NCI-H1930 (cell line): ENCODE data around the gene ITIH5.
"Not testable (repeated sequence)": the region's sequence is repeated elsewhere in the genome, so short reads cannot be mapped to it uniquely, and the experiment has no call there.

Source experiments
- DNase-seq, 2 experiments: peaks; one replicate each; lab custom pipeline; 2025; lab: John Stamatoyannopoulos, UW

Gene ITIH5

DNA sequence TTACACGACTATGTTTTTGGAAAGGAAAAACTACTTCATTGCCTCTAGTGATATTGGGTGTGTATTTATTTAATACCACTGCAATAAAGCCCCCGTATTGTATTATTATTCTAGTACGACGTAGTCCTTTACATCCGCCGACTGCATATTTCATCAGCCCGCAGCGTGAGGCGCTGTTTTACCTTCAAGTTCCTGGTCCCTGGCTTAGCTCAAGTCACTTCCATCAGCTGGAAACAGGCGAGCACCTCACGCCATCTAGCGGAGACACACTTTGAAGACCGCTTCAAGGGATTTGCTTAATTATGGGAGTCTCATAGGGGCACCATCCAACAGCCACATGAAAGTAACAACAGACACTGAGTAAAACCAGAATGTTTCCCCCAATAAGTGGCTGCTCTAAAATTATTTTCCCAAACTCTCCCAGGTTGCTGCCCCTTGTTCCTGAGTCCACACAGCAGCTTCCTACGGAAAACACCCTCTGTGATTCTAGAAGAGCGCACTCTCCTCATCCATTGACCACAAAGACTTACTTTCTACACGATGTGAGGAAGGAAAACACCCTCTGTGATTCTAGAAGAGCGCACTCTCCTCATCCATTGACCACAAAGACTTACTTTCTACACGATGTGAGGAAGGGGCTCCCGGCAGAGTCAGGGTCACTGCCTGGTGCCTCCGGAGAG, 20.6 kb upstream of the ITIH5 start:
- DNase-seq, result peak; percentile 45 to 51

DNA sequence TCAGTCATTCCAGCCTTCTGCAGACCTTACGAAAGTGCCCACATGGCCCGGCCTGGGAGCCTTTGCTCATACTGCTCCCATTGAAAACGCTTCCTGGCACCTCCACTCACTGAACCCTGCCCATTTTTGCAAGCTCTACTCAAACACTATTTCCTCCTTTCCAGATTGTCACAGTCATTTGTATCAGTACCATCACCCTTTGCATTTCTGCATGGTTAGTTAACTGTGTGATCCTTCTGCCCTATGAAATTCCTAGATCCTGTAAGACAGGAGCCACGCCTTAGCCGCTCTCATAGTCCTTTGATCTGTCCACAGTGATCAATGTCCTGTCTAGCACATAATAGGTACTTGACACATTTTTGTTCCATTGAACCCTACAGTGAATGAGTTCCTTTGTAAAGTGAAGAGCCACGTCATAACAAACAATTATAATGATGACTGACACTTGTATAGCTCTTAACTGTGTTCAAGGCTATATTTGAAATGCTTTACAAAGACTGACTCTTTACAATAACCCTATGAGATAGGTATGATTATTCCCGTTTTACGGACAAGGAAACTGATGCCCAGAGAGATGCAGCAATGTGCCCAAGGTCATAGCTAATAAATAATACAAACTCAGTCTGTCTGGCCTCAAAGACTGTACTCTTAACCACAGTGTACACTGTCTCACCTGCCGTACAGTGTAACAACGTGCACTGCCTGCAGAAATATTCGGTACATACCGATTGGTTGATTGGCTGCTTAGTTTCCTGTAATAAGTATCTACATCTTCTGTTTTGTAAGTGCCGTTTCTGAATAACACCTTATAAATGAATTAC, 19.8 kb upstream of the ITIH5 start:
- DNase-seq, result no peak

DNA sequence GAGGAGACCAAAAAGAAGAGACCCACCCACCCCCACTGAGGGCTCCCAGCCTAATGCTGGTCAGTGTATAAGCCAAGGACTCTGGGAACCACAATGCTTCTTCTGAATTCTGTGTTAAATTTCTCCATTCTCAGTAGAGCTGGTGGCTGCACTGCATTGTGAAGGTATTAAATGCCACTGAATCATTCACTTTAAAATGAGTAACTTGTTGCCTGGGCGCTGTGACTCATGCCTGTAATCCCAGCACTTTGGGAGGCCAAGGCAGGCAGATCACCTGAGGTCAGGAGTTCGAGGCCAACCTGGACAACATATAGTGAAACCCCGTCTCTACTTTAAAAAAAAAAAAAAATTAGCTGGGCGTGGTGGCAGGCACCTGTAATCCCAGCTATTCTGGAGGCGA, 13.3 kb upstream of the ITIH5 start:
- not testable (repeated sequence) for DNase-seq

DNA sequence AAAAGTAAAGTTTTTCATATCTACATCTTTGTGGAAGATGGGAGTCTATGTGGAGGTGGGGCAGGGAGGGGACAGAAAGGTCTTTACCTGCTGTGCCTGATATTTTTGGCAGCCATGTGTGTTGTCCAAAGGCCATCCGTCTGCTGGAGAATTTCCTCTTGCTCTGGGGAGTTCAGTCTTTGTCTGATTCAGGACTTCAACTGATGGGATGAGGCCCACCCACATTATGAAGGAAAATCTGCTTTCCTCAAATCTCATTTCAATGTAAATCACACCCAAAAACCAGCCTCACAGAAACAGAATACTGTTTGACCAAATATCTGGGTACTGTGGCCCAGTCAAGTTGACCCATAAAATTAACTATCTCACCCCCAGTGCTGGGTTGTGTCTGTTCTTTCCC, 12.5 kb upstream of the ITIH5 start:
- no peak for DNase-seq

DNA sequence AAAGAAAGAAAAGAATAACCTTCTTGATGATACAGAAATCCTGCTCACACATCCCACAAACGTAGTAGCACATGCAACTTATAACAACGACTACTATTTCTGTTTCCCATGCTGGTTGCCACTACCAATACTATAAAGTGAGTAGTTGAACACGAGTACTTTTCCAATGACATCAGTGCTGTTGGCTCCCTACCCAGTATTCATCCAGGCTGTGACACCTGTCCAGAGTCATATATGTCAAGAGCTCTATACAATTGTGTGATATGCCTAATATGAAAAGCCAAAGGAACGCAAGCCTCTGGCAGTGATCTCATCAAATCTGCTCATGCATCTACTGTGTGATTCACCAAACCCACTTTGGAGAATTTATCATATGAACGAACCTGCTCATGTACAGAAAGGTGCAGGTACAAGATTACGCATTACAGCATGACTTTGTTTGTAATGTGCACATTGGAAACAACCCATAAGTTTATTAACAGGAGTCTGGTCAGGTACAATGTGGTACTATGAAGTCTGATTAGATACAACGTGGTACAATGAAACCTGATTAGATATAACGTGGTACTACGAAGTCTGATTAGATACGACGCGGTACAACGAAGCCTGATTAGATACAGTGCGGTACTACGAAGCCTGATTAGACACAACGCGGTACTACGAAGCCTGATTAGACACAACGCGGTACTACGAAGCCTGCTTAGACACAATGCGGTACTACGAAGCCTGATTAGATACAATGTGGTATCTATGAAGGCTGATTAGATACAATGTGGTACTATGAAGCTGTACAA, 5.8 kb upstream of the ITIH5 start:
- no peak for DNase-seq

DNA sequence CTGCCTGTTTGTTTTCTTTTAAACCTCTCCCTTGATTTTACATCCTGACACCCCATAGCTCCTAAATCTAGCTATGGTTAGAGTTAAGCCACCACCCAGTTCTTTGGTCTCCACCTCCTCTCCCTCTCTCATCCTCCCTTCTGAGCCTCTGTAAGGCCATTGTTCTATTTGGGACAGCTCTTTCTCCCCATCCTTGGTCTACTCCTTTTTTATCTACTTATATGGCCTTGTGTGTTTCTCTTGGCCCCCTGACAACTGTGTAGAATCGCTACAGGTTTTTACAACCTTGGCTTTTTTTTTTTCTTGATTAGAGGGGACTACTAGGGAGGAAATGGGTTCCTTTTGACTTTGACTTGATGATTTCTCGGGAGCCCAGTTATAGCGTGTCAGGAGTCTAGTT, 3.4 kb upstream of the ITIH5 start:
- DNase-seq, result no peak

DNA sequence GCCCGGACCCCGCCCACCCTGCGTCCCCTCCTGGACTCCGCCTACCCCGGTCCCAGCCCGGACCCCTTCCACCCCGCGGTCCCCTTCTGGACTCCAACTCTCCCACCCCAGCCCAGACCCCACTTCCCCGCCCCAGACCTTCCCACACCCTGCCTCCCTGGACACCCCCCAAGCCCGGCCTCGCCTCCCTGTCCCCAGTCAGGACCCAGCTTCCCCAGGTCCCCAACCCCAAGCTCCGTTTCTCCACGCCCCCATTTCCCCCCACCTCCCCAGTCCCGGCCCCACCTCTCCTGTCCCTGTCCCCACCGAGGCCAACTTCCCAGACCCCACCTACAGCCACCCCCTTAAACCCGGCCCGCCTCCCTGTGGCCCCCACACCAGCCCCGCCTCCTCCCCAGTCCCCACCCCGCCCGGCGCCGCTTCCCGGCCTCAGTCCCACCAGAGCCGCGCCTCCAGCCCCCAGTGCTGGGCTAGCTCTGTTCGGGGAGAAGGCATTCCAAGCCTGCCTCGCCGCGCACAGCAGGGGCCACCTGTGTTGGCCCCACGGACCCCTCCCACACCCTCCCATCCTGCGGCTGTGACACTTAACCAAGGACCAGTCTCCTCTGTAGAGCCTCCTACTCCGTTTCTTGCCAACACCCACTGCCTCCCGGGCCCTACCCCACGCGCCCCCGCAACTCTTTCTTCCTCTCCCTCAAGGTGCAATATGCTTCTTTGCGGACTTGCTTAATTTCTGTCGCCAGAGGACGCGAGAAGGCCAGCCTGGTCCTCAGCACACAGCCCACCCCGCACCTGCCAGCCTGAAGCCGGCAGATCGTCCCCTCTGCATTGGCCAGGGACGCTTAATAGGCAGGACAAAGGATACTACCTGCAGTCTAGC, 736 bp upstream of the ITIH5 start:
- no peak for DNase-seq

DNA sequence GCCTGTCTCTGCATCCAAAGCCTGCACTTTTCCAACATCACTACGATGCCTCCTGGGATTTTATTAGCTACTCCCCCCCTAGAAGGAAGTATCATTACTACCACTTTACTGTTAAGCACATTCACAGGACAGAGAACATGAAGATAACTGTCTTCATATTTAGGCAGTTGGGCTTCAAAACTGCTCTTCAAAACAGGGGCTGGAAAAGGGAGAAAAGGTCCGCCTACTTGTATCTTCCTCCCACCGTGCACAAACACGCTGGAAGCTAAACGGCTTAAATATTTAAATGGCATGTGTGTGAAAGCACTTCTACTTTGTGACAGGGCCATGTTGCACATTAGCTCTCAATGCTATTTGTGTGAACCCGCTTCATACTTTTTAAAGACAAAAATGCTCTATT, 999 bp downstream of the ITIH5 start:
- no peak for DNase-seq

DNA sequence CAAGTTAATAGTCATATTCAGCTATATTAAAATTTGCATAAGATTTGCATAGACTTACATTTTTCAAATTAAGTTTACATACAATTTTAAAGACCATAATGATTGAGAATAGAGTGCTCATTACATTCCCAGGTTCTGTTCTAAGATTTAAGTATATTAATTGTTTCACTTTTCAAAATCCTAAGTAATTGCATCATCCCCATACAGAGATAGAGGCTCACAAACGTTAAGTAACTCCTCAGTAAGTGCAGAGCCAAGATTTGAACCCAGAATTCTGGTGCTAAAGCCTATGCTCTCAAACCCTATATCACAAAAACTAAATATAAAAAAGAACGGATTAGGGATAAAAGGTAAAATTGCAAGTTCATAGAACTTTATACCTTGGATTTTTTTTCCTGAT, 2.1 kb downstream of the ITIH5 start:
- no peak for DNase-seq

DNA sequence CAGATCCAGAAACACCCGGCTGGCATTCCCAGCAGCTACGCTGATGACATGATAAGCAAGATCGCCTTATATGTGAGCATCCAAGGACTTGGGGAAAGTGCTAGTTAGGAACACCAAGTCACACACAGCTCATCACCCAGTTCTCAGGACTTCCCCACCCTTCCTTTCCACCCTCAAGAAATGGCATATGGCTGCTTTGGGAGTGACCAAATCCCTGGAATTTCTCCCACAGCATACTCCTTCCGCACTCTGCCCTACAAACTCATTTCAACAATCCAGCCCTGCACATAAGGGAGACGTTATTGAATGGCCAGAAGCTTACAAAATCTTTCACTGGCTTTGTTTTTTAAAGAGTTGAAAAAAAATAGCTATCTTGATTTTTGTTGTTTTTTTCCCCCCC, 4.2 kb downstream of the ITIH5 start:
- no peak for DNase-seq

DNA sequence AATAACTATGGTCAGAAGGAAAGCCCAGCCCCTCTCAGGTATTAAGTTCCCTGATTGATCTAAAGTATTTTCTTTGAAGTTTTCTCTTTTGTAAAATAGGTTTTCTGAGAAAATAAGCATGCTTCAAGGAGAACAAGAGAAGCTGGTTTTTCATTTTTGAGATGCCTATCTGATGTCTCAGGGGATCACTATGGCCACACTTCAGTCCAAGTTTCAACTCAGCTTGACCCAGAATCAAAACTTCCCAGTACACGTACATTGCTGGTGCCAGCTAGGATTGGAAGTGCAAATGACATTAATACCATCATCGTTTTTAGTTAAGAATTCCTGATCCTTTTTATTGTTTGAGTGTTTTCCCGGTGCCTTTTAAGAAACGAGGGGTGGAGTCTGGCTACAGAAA, 7.2 kb downstream of the ITIH5 start:
- DNase-seq, result no peak

DNA sequence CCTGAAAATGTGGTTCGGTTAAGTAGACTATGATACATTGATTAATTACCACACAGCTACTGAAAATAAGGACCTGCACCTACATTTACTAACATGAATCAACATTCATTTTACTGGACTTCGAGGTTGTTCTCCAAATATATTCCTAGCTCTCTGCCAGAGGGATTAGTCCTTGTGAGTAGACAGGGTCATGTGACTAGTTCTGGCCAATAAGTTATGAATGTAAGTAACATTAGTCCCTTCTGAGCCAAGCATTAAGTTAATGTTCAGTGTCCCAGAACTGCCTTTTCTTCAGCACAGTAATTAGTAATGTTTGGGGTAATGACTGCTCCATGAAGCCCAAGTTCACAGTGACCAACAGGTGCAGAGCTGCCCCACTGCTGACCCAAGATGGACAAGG, 9.2 kb downstream of the ITIH5 start:
- DNase-seq, result no peak

DNA sequence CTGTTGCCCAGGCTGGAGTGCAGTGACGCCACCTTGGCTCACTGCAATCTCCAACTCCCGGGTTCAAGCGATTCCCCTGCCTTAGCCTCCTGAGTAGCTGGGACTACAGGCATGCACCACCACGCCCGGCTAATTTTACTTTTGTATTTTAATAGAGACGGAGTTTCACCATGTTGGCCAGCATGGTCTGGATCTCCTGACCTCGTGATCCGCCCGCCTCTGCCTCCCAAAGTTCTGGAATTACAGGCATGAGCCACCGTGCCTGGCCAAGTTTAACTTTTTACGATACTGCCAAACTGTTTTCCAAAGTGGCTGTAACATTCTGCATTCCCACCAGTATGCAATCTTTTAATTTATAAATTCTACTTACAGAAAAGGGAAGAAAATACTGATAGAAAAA, 9.7 kb downstream of the ITIH5 start:
- DNase-seq, result not testable (repeated sequence)

DNA sequence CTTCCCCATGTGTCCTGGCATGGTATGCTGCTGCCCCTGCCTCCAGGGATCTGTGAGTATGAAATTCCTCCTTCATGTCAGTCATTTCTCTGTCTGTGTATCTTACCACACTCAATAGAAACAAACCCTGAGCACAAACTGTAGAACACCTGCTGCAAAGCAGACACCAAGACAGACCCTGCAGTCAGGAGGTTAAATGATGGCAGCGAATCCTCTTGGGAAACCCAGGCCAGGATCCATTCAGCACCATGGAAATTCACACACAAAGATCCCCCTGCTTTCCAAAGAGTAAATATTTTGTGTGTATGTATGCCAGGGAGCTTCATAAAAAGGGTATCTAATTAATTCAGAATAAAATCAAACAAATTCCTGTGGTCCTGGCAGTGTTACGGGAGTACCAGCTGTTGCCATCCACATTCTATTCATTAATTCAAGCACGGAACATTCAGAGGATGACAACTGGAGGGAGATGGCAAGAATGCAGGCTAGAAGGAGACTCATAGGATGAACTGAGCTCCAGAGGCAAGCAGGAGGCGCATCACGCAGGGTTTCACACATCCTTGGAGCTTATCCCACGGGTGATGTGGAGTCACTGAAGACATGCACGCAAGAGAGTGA, 14.8 kb downstream of the ITIH5 start:
- DNase-seq, result no peak

DNA sequence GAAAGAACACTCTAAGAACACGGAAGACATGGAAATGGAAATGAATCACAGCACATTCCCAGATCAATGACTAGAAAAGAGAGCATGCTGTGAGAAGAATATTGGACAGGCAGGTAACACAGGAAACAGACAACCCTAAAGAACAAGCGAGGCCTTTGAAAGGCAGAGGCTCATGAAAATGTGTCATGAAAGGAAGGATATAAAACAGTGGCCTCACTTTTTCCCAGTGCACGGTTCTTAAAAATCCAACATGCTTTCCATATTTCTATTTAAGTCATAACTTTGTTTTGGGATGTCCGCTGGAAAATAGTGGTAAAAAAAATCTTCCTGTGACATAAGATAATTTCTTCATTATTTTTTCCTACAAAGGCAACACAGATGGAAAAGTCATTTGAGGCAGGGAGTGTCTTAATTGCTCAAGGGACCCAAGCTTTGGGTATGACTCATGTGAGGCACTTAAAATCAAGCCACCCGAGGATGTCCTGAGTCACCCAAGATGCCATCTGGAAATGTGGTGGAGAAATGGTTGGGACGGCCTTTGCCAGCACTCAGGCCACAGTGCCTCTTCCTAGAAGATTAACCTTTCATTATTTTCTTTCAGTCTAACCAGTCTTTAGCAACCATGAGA, 17.0 kb downstream of the ITIH5 start:
- no peak for DNase-seq

DNA sequence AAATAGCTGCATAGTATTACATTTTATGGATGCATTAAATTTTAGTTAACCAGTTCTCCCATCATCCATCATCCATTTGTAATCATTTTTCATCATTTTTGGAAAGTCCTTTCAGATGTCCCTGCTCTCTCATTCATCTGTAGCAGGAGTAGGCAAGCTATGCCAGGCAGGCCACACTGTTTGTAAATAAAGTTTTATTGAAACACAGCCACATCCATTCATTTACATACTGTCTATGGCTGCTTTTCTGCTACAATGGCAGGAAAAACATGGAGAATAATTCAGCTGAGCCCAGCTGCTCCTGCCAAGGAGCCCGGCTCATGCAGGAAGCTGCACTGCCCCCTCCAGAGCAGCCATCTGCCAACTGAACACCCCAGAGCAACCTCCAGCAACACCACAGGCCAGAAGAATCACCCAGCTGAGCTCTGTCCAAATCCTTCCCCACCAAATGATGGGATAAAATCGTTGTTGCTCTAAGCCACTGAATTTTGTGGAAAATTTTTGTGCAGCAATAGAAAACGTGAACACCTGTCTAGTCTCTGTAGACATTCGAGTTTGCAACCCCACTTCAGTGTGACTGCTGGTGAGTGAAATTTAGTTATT, 19.6 kb downstream of the ITIH5 start:
- DNase-seq, result no peak

DNA sequence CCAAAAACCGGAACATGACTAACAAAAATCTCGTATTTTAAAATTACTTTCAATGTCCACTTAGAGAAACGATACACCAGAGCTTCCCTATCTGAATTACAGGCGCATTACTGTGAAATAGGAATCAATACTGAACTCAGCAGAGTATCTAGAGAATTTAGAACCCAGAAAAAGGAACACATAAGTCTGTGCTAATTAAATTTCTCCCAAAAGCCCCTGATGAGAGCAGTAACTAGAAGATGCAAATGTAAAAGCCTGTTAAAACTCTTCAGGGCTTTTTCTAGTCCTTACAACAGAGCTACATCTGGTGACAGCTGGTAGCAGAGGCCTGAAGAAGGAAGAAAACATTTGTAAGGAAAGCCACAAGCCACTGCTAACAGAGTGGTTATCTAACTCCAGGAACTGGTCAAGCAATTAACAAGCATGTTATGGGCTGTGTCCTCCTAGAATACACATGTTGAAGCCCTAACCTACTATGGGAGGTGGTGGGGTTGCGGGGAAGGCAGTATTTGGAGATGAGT, 24.2 kb downstream of the ITIH5 start:
- no peak for DNase-seq

DNA sequence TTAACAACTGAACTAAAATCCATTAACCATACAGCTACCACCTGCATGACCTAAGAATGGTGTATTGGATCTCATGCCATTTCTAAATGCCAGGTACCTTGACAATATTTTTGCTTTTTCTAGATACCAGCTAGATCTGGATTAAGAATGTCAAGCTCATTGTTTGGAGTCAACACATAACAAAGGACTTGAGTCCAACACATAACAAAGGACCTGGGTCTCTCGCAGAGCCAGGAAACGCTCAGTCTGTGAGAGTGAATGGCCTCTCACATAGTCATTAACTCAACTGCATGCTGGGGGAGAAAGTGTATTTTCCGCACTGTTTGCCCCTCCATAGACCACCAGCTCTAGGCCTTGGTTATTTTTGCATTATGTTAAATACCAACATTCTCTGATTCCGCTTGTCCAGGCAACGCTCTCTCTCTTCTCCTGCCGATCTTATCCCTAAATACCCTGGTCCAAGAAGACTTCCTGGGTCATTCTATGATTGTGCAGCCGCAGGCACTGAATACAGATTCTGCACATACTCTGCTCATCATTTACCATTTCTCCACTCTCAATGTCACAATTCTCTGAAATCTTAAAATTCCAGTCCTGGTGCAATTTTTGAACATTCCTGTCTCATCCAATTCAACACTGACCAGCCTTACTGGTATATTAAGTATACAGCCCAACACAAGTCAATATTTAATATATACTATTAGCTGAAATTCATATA, 31.2 kb downstream of the ITIH5 start:
- no peak for DNase-seq

DNA sequence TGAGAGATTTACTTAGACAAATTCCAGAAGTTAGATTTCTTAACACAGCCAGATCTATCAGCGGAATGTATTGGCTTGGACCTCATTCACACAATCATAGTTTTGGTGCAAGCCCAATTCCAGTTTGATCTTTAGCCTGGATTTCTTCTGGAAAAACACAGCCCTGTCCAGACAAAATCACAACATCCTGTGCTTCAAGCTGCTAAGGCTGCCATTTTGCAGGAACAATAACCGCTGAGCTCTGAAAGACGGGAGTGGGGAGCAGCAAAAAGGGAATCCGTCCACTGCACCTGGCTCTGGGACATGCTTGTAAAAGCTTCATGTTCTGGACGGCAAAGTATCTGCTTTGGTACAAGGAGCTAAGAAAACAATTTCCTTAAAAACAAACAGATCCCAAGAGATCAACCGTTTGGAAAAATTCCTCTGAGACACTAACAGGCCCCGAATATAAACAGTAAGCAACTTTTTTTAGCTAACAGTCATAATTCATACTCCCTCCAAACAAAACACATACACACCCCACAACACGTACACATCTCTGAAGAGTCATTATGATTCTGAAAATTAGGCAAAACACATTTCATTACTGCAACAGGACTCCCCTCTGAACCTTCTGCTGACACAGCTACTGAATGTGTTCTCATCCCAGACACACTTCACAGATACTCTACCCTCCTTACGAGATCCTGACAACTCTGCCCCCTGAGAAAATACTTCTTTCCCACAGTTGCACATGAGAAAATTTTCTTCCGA, 32.4 kb downstream of the ITIH5 start:
- DNase-seq, result no peak
